NCI-H2029 treated with DMSO at 0.1 percent for 48 hours (cell line): ENCODE results near the gene FBXO44.

ENCODE experiments used
- DNase-seq: peaks from one replicate; lab custom pipeline; 2025; lab: John Stamatoyannopoulos, UW

Gene FBXO44

GRCh38 chr1:11658542-11658941 lies 3.9 kb downstream of the FBXO44 start:
- no peak for DNase-seq

GRCh38 chr1:11659748-11660147 lies 5.1 kb downstream of the FBXO44 start:
- DNase-seq = no peak

- no peak for DNase-seq
Observed at GRCh38 chr1:11661103-11661502, 6.4 kb downstream of the FBXO44 start.

DNA sequence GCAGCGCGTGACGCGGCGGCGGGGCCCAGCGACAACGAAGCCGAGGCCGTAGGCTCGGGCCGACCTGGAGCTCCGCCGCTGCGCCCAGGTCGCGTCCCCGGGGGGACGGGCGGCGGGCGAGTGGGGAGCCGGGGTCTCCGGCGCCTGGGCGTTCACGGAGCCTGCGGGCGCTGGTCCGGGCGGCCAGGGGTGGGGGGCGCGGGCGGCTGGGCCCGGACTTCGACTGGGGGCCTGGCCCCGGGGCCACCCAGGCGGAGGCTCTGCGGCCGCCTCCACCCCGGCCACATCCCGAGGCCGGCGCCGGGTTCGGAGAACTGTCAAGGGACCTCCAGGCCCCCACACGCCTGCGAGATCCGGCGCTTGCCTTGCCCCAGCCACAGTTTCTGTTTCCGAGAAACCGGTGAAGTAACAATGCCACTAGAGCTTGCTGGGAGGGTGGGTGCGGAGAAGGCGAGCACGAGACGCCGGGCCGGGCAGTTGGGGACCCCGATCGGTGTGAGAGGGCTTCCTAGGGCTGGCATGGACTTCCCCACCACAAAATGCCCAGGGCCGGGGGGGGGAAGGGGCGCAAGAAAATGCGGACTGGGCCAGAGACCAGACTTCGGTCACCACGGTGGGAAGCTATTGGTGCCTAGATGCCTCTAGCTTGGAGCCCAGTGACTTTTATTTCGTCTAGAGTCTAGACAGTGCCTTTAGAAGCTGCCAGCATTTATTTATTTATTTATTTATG lies 9.8 kb downstream of the FBXO44 start:
- no peak for DNase-seq

DNA sequence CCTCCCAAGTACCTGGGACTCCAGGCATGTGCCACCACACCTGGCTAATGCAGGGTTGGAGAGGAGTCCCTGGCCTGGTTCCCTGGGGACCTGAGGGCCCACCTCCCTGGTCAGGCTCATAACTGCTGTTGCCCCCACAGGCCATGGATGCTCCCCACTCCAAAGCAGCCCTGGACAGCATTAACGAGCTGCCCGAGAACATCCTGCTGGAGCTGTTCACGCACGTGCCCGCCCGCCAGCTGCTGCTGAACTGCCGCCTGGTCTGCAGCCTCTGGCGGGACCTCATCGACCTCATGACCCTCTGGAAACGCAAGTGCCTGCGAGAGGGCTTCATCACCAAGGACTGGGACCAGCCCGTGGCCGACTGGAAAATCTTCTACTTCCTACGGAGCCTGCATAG lies 13.8 kb downstream of the FBXO44 start:
- no peak for DNase-seq

- DNase-seq = no peak
Observed at GRCh38 chr1:11670747-11671146, 16.1 kb downstream of the FBXO44 start.

GRCh38 chr1:11671205-11671543 lies 16.5 kb downstream of the FBXO44 start:
- no peak for DNase-seq

- DNase-seq = no peak
Observed at GRCh38 chr1:11671544-11672286, 17.0 kb downstream of the FBXO44 start.

GRCh38 chr1:11673089-11673769 lies 18.6 kb downstream of the FBXO44 start:
- no peak for DNase-seq

- DNase-seq = no peak
Observed at GRCh38 chr1:11674488-11674887, 19.8 kb downstream of the FBXO44 start.

DNA sequence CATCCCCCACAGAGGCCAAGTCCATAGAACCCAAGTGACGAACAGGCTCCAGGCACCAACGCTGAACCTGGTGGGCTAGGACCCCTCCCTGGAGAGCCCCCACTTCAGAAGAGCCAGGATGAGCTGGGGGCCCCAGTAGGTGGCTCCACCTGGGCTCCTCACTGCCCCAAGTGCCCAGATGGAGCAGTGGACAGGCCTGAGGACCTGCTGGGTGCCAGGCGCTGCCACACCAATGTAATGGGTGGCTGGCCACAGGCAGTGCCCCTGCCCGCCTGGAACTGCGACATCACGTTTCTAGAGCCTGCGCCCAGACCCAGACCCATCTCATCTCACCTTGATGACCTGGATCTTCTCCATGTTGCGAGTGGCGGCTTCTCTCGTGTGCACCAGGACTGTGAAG lies 20.6 kb downstream of the FBXO44 start:
- DNase-seq = no peak

GRCh38 chr1:11676386-11677103 lies 21.9 kb downstream of the FBXO44 start:
- no peak for DNase-seq

DNA sequence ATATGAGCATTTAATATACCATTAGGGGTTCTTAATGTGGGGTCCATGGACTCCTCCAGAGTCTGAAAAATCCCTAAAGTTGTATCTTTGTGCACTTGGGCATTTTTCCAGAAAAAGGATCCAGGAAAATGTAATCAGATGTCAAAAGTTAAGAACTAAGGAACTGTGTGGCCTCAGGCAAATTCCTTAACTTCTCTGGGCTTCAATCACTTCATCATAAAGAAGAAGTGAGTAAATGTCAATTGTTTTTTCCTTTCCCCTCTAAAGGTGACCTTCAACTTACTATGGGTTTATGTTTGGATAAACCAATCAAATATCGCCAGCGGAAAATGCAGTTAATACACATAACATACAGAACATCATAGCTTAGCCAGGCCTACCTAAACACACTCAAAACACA lies 23.8 kb downstream of the FBXO44 start:
- DNase-seq = no peak

- DNase-seq = no peak
Observed at GRCh38 chr1:11680270-11681070, 25.8 kb downstream of the FBXO44 start.

DNA sequence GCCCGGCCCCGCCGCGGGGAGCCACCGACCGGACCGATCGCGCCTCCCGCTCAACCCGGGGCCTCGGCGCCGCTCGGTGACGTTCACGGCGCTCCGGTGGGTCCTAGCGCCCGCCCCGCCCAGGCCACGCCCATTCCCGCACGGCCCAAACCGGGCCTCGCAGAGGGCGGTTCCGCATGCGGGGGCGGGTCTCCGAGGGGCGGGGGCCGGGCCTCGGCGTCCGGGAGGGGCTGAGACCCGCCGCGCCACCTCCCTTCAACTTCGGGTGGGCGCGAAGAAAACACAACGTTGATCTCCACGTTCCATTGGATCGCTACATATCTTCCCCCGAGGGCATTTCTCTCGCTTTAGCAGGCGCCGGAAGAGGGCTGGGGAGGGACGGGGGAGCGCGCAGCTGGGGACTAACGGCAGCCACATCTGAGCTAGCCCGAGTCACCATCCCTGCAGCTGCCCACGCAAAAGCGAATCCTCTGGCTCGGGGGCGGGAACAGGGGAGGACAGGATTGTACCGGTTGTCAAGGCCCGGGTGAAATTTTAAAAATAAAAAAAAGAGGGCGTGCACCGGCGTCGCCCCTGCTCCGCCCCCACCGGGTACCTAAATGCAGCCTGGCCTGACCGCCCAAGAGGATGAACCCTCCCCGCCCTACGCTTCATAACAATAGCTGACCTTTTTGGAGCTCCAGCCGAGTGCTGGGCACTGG lies 26.5 kb downstream of the FBXO44 start, which contains the start of gene MAD2L2:
MAD2L2 (minus strand) TSS at position 78 of the 701 bp plus-strand sequence. CDS start 547 bp downstream, outside the sequence.
- no peak for DNase-seq

DNA sequence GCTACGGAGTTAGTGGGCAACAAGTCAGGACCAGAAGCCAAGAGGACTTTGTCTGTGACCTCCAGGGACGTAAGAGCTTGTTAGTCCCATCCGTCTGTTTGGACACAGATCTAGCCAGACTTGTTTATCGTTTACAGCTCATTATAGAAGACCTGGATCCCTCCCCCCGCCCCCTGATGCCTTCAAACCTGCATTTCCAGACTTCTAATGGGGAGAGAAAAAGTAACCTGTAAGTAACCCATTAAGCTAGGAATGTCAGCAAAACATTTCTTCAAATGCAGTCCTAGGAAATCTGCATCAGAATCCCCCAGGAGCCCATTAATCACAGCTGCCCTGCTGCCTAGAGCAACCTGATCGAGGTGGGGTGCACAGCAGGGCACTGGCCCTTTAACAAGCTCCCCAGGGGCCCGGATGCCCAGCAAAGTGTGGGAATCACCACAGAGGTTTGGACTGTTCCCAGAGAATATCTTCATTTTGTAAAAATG lies 27.7 kb downstream of the FBXO44 start:
- no peak for DNase-seq

GRCh38 chr1:11682799-11683198 lies 28.1 kb downstream of the FBXO44 start:
- no peak for DNase-seq

- no peak for DNase-seq
Observed at GRCh38 chr1:11684070-11684469, 29.4 kb downstream of the FBXO44 start.

GRCh38 chr1:11685210-11685752 lies 30.6 kb downstream of the FBXO44 start:
- no peak for DNase-seq

GRCh38 chr1:11688506-11688905 lies 33.8 kb downstream of the FBXO44 start:
- no peak for DNase-seq
